HG02970 (cell line): ENCODE data around the gene DCC.
"Not testable (repeated sequence)": the region's sequence is repeated elsewhere in the genome, so short reads cannot be mapped to it uniquely, and the experiment has no call there.

Experiments used
- ATAC-seq: cut with Tn5 transposase; IDR thresholded peaks from one replicate; pipeline ENCODE4 v1.9.1; 2021; ENCODE audit warnings: mild to moderate bottlenecking, moderate library complexity, moderate number of reproducible peaks; ENCODE audit not compliant: unreplicated experiment, low FRiP score

The DCC gene

DNA sequence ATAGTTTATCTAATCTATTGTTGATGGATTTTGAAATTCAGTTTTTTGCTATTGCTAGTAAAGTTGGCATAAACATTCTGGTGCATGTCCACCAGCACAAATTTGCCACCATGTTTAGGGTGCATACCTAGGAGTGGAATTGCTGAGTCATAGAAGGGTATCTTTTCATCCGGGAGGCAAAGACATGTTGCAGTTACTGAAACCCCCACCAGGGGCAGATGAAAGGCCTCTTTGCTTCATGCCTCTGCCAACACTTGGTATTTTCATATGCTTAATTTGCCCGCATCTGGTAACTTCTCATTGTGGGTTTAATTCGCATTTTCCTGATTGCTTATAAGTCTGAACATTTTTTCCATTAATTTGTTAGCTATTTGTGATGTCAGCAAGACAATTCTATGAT lies 8.2 kb downstream of the DCC start:
- no peak for ATAC-seq

DNA sequence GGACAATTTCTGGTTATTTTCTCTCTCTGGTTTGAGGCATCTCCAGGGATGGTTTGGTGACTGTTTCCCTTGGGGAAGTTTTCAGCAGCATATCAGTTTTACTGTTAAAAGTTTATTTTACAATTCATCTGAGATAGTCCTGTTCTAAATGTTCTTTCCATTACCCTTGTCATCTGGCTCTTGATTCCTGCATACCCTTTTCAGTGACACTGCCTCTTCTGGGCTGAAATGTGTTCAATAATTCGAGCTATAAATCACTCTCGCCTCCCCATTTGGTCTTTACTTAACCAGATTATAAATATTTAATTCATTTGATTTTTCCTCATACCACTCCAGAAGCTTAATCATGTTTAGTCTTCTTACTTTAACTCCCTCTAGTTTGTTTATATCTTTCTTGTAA lies 9.5 kb downstream of the DCC start:
- no peak for ATAC-seq

DNA sequence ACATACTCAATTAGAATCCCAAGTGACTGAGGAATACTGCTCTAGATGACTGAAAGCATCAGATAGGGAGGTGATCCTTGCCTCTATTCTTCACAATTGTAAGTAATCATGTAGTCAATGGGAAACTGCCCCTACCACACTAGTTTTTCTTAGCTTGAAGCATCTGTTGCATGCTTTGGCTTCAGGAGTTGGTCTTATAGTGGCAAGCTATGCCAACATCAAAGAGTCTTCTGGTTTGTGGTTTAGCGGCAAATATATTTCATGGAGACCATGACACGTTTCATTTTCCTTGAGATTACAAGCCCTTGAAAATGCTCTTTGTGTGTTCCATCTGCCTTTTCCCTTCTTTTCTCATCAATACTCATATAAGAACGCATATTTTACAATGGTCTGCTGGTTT lies 12.9 kb downstream of the DCC start:
- no peak for ATAC-seq

DNA sequence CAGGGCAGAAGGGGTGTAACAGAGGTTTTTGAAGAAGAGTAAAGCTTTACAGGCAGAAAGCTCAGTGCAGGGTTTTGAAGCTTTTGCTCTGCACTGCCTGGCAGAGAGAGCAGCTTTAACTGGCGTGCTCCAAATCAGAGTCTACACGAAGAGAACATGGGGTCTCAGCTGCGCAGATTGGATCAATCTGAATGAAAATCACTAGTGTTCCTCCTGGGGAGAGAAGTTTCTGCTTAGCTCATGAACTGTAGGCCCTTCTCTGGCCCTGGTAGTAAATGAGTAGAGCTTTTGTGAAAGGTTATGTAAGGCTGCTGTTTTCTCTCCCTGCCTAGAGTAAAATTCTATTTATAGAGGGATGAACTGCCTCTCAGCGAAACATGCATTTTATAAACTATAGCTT lies 13.6 kb downstream of the DCC start:
- ATAC-seq, result no peak

DNA sequence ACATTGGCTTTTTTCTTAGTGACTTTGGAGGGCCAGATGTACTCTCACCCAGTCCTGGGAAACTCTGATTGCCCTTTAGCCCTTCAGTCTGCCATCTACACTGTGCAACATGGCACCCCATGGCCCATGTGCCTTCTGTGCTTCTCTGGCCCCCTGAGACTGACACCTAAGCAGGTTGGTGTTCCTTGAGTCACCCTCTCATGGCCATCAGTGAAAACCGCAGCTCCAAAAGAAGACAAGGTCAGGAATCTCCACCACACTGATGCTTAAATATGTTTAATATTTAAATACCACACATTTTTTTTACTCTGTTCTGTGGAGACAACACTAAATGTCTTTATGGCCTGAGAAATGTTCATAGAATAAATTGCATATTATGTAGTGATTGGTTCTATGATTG lies 23.9 kb downstream of the DCC start:
- no peak for ATAC-seq

DNA sequence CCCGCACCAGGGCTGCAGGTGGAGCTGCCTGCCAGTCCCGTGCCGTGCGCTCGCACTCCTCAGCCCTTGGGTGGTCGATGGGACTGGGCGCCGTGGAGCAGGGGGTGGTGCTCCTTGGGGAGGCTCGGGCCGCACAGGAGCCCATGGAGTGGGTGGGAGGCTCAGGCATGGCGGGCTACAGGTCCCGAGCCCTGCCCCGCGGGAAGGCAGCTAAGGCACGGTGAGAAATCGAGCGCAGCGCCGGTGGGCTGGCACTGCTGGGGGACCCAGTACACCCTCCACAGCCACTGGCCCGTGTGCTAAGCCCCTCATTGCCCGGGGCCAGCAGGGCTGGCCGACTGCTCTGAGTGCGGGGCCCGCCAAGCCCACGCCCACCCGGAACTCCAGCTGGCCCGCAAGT lies 26.9 kb downstream of the DCC start:
- ATAC-seq, result not testable (repeated sequence)

DNA sequence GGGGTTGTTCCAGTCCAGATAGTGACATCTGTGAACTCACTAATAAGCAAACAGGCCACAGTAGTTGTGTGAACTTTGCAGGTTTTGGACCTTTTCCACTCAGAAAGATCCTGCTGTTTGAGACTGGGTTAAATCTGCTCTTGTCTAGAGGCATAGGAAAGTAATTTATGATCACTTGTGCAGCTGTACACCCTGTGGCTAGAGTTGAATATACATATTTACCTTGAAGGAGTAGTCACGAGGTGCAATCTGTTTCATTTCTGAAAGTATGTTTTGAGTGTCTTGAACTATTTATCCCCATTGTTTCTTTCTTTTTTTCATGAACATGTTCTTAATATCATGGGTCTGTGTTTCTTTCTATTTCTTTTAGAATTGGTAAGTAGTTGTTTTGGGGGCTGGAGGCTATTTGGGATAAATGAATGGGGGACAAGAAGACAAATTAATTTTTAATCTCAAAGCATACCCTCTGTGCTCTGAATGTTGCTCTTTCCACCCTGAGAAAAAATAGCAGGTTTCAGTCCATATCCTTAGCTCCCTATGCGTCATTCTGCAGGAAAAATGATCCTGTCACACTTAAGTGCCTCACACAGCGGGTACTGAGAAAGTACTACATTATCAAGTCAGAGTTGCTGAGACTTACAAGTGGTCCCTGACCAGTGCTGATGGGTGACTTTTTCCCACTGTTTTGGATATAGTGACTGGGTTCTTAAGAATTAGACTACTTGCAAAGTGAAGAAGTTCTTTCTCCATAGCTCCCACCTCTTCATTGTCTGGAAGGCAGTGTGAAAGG lies 28.2 kb downstream of the DCC start:
- no peak for ATAC-seq

DNA sequence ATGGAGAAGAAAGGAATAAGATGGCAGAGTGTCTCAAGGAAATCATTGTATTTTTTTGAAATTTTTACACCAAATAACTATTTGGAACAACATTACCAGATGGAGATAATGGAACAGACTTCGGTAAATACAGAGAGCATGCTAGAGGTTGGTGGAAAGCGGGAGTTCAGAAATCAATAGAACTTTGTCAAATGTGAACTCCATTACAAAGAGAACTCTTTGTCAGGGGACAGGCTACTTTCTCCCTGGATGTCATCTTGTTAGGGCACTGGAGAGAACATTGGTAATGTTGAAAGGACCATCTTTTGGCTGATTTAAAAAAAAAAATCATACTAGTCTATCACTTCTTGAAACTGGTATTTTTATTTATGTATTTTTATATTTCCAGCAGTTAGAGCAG lies 30.8 kb downstream of the DCC start:
- ATAC-seq, result no peak

DNA sequence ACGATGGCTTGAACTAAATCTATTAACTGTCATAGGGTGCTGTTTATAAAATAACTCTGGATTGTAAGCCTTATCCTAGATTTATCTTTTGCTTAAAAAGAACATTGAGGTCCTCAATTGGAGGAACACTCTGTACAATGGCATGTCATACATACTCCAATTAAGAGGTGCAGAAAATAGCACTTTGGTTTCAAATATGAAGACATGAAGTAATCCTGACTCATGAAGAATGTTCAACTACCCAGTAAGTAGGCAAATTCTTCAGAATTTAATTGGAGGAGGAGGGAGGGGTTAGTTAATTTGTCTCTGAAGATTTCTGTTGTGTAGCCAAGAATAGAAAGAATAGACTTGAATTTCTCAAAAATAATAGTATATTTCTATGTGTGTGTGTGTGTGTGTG lies 36.1 kb downstream of the DCC start:
- ATAC-seq, result no peak

DNA sequence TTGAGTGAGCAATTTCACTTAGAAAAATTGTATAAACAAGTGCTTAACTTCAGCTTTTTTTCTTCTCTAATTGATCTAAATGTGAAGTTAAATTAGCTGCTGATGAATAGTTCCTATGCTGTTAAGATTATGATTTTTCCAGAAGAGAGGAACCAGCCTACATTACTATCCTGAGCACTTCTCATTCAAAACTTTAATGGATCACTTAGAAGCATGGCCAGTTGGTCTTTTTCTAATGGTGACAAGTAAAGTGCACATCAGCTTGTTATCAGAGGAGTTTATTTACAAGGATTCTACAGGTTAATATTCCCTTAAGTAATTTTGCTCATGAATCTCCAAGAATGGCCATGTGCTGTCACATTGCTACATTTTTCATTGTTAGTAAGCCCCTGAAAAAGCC lies 37.1 kb downstream of the DCC start:
- ATAC-seq, result no peak

DNA sequence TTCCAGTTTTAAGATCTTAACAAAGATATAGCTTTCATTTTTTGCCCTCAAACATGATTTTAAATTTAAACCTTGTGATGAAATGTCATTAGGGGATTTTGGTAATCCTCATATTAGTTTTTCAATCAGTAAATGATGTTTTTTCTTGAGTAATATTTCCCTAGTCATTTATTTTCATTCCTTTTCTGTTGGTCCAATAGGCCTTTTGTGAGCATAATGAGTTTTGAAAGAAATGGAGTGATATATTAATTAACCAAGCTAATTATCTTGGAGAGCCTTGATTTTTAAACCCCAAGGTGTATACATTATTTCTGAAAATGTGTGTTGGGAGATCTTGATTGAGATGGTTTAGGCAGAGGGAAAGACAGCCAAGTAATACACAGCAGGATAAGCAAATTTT lies 46.3 kb downstream of the DCC start:
- no peak for ATAC-seq

DNA sequence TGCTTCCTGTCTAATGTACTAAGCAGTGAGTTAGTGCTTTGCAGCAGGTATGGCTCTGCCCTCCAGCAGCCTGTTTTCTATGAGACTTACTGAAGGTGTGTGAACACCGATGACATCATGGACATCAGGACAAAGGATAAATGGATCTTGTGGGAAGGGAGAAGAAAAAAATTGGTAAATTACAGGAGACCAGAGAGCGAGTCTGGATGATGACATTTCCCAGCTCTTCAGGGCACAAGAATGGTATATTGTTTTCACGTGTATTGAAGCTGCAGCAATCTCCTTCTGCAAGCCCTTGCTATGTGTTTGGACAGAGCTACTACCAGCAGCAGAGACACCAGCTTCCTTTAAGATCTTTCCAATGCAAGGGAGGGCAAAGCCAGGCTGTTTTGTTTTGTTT lies 47.2 kb downstream of the DCC start:
- no peak for ATAC-seq

DNA sequence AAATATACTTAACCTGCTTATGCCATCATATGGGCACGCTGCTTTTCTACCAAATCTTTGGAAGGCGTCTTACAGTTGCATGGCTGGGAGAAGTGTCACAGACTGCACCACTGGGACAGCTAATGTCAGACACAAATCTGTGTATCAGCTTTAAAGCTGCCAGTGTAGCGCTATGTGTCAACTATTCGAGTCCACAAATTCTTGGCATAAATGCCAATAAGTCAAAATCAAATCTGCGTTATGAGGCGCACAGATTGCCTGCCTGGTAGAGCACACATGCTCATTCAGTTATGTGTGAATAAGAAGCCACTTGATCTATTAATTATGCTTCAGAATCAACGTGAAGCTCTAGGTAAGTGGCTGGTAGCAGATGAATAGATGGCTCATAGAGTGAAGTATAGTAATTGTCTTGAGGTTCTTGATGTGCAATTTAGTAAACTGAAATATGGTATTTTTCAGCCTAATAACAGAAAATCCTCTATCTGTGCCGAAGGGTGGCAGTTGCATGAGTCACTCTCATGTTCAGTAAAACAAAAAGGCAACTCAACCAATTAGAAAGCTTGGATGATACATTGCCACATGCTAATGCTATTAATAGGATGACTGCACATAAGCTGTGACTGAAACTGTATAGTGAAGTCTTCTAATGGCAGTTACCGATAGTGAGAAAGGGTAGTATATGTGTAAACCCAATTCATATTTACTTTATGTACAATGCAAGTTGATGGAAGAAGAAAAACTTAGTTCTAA lies 52.0 kb downstream of the DCC start:
- ATAC-seq, result no peak

DNA sequence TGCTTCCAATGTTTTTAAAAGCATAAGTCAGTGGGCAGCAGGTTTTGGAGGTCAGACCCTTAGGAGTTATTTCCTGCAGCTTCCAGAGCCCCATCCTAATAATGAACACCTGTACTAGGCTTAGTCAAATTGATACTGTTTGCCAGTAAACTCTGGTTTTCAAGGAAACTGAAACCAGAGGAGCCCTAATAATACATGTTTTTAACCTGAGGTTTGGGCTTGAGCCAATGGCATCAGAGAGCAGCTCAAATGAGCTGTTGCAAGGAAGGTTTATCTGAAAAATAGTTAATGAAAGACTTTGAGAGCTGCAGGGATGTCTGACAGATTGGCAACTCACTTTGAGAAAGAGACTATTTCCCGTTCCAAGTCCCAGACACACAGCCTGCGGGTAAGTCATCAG lies 54.6 kb downstream of the DCC start:
- no peak for ATAC-seq

DNA sequence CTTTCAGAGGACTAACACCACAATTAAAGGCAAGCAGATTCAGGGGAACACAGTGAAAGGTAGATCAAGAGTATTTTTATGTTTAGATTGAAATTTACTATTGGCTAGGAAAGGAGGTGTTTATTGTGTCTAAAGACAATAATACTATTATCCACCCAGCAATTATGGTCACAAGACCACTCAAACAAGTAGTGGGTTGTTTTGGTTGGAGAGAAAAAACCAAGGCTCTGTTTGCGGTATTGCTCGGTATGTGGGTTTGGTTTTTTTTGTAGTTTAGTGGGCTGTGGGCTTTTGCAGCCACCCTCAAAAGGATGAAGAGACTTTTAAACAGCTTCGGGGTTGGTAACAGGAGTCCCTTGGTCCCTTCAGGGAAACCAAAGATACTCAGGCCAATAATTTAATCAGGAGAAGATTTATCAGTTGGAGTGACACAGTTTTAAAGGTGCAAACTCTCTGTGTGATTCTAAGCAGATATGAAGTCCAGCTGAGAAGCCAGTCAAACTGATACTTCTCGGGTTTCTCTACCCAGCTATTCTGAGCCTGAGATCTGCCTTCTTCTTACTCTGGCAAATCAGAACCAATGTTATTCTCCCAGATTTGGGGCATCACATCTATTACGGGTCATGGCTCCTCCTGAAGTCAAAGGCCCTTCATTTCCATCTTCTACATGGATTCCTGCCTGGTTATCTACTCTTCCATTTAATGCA lies 55.3 kb downstream of the DCC start:
- ATAC-seq, result no peak

DNA sequence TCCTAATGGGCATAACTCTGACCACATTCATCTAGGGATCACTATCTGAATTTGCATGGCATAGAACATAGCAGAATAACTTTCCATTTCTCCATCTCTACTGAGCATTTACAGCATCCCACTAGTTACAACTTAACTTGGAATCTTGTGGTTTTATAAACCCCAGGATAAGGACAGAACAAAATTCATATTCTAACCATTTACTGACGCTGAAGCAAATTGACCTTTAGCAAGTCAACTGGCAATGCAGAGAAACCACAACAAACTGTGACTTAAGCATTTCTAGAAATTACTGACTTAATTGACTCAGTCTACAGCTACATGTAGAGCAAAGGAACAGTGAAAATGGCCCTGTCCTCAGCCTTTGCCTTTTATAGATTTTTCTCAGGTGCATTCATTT lies 61.2 kb downstream of the DCC start:
- no peak for ATAC-seq

DNA sequence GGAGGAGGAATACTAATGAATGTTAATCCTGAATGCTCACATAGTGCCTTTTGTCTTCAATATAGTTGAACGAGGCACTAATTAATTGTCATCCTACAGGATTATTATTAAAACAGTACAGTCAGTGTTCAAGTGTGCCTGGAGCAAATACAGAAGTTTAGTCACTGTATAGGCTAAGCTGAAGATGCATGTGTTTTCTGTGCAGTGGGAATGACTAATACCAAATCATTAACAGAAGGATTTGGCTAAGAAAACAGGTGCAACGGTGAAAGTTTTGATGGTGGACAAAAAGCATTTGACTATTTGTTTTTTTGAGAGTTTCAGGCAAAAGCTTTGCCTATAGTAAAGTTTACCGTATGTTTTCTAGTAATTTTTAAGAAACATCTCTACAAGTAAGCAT lies 62.8 kb downstream of the DCC start:
- no peak for ATAC-seq

DNA sequence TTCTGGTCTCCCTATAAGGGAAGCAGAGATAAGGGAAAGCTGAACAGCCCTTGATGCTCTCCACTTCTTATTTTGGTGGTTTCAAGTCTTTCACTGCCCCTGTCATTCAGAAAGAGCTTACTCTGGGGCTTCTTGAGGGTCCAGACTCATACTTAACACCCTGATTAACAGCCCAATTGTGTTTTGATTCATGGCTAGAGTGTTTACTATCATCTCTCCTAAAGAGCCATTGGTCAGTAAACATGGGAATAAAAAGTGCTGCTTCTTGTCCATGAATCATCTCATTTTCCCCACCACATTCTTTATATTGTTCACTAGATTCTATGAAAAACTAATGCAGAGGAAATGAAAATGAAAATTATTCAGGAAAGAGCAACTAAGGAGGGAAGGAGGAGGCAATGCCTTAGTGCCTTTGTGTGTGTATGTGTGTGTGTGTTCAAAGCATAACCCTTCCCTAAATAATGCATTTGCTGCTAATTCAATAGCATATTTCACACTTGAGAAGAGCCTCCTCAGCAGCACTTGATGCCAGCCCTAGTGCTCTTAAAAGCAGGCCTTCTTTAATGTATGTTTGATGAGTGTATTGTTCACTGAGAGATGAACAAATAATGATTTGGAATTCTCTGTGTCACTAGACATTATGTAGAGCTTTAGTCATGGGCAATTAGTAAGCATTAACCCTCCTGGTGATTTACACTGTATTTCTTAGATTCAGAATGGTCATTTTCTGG lies 63.5 kb downstream of the DCC start:
- ATAC-seq, result no peak

DNA sequence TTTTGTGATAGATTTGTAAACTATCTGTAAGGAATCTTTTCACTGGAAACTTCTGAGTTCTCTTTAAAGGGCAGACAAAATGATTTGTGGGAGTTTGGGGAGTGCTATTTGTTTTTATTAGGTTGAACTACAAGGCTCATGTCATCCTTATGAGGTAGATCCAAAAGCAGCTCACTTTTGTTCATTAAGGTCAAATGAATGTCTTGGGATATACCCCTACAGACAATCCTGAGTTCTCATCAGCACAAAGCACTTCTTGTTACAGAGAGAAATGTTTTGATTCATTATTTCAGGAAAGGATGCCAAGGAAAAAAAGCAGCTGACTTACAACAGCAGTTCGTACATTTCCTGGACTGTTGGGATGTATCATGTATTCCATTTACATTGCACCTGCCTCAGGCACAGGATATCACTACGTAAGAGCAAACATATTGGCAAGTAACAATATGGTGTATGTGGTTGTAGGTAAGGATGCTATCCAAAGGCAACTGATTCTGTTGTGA lies 68.9 kb downstream of the DCC start:
- no peak for ATAC-seq

DNA sequence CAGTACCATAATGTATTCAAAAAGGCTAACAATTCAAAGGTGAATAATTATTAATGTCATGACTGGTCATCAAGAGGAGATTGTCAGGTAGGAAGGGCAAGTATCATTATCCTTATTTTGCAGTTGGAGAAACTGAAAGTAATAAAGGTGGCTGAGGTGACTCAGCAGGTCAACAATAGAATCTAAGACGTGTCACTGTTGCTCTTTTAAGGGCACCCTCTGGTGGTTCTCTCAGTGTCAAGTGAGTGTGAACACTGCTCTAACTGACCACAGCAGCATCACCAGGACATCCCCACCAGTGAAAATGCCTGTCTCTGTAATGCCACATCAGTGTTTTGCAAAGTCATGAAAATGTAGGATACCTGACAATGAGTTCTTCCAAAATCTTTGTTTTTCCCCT lies 69.7 kb downstream of the DCC start:
- peak; percentile 79 for ATAC-seq

DNA sequence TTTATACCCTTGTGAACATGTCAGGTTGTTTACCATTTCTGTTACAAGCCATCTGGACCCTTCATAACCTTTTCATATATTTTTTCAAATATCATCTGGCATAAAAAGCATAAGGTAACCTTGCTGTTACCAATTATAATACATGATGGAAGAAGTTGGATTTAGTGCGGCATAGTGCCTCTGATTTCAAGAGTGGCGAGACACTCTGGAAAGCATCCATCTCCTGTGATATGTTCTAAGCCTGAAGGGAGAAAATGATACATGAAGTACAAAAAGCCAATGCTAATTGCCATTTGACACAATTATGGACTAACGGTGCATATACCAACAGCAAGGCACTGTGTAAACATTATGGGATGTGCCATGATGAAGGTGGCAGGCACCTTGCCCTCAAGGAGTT lies 75.1 kb downstream of the DCC start:
- no peak for ATAC-seq
